Epidermal melanocyte (primary cell): Measurements from ENCODE around the gene HOXA1.

Experiments used
- DNase-seq: peaks from one replicate; pipeline ENCODE4 v3.0.0; 2011; ENCODE audit warnings: low spot score; ENCODE audit not compliant: insufficient read length

HOXA1 gene

GRCh38 chr7:27092819-27093110, 3.0 kb downstream of the HOXA1 start:
- DNase-seq: no peak

- no peak for DNase-seq
Measured at GRCh38 chr7:27091941-27092818, 3.6 kb downstream of the HOXA1 start.

- no peak for DNase-seq
Measured at GRCh38 chr7:27091105-27091504, 4.7 kb downstream of the HOXA1 start.

- no peak for DNase-seq
Measured at GRCh38 chr7:27088002-27088922, 7.5 kb downstream of the HOXA1 start.

DNA sequence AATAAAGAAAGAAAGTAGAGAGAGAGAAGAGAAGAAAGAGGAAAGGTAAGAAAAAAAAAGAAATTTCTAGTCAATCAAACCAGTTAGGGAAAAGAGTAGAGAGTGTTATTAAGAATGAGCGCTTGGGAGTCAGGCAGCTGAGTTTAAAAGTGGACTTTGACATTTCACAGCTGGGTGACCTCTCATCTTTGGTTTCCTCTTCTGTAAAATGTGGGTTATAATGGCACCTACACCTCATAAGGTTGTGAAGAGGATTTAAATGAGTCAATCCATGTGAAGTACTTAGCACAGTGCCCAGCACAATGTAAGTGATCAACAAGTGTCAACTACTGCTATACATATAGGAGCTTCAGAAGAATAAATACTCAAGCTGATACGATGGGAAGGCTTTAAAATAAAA, 12.2 kb downstream of the HOXA1 start:
- no peak for DNase-seq

DNA sequence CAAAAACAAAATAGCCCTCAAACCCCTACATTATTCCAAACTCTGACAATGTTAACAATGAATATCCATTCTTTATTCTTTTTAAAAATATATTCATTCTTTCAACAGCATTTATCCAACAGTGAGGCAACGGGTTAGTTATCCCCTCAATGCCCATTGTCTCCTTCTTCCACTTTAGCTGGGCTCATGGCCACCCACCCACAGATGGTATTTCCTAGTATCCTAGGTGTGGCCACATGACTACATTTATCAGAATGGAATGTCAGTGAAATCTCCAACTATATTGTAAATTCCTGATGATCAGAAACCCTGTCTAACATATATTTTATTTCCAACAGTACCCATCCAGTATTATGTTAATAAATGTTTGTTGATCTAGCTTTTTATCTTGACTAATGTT, 13.6 kb downstream of the HOXA1 start:
- DNase-seq: no peak

DNA sequence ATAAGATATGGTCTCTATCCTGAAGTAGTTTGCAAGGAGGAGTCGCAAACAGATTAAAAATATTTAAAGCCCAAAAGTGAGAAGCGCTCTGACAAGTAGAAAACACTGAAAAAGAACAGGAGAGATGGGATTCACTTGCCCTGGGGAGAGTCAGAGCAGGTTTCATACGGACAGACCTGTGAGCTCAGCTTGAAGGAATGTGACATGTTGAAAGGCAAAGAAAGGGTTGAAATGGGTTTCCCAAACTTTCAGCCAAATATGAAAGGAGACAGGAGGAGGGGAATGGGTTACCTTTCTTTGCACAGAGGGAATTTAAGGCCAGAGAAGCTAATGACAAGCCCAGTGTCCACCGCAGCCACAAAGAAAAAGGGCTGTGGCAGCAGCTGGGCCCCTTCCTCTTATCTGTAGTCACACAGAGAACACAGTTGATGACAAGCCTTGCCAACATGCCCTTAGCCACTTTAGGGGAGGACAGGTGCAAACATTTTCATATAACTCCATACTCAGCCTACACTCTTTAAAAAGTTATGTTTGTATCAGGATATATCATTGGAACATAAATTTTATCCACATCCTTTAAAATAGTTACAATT, 14.9 kb downstream of the HOXA1 start:
- no peak for DNase-seq

- DNase-seq: no peak
Measured at GRCh38 chr7:27079234-27079975, 16.4 kb downstream of the HOXA1 start.

- no peak for DNase-seq
Measured at GRCh38 chr7:27078616-27079233, 17.1 kb downstream of the HOXA1 start.

GRCh38 chr7:27073076-27073475, 22.7 kb downstream of the HOXA1 start:
- DNase-seq: no peak

DNA sequence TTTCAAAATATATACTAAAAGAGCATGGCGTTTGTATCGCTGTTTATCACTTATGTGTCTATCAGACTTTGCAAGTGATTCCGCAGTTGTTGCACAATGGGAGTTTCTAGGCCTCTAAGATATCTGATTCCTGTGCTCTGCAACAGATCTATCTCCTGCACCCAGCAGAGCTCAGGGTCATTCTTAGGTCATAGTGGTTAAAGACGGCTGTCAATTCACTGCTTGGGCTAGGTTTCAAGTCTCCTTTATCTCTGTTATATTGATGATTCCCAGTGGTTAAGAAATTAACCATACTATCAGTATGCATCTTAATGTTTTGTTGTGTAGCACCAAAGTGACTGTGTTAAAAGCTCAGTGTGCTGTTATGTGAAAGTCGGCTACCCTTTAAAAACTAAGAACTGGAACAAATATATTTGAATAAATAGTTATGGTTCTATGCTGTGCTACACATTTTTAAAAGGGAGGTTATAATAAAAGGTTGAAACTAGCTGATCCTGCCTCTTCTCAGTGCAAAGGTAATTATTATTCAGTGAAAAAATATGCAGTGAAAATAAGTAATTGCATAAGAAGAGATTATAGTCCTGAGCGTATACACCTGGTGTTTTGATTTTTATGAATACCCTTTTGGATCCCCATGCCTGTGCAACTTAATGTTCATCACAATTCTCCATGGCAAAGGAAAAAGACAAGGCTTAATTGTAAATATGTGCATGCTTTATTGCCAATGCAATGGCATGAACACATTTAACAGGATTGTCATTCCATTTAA, 24.0 kb downstream of the HOXA1 start:
- no peak for DNase-seq

DNA sequence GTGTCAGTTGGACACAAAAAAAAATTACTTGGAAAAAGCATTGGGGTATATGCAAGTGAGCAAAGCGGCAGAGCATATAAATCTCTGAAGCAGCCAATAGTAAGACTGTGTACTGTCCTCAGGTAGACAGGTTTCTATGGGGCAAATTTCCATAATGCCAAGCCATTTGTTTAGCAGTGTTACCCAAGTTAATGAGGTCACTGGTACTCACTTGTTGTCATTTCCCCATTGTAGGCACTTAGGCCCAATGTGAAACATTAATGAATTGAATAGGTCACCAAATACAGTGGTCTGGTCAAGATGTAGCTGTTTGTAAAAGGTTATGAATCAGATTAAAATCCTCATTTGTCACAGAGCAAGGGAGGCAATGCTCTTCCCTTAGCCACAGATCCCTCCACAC, 27.5 kb downstream of the HOXA1 start:
- DNase-seq: no peak

- DNase-seq: no peak
Measured at GRCh38 chr7:27066148-27066547, 29.7 kb downstream of the HOXA1 start.

DNA sequence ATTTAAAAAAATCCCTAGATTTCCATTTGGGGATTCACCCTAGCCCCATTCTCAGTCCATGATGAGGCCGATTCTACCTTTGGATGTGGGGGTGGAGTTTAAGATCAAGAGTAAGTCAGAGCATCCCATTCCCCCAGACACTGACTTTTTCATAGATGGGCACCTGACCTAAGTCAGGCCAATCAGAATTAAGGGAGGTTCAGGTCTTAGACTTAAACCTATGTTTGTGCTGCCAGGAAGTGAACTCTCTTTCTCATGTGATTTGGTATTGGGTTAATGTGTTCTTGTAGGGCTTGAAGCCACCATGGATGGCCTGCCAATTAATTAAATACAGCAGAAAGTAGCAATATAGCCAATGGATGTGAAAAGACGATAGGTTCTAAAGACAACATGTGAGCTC, 30.1 kb downstream of the HOXA1 start:
- DNase-seq: no peak

GRCh38 chr7:27064661-27065060, 31.1 kb downstream of the HOXA1 start:
- no peak for DNase-seq

GRCh38 chr7:27064159-27064558, 31.6 kb downstream of the HOXA1 start:
- DNase-seq: peak; percentile 30

DNA sequence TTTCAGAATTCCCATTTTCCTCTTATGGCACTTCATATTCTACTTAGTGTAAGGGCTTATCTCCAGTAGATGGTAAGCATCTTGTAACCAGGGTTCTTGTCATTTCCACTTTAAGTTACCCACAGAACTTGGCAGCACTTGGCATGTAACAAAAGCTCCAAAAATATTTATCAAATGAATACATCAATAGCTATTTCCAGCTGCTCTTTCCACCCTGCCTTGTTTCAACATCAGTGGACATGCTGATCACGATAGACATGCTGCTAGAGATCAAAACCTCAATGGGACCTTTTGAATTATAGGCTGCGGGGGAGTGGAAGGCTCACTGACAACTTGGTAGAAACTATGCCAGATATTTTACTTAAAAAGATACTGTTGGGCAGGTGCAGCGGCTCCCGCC, 32.9 kb downstream of the HOXA1 start:
- no peak for DNase-seq

DNA sequence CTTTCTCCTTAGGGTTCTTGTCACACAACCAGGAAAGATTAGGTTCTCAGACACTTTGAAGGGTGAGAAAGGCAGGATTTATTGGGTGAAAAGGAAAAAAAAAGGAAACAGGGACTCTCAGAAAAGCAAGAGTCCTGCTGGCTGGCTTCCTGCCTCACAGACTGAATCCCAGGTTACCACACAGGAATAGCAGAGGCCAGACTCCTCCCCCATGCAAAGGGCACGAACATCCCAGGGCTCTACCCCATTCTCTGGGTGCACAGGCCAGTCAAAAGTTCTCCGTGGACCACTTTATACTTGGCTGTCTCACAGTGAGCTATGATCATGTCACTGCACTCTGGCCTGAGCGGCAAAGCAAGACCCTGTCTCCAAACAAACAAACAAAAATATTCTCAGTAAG, 42.6 kb downstream of the HOXA1 start:
- DNase-seq: no peak

DNA sequence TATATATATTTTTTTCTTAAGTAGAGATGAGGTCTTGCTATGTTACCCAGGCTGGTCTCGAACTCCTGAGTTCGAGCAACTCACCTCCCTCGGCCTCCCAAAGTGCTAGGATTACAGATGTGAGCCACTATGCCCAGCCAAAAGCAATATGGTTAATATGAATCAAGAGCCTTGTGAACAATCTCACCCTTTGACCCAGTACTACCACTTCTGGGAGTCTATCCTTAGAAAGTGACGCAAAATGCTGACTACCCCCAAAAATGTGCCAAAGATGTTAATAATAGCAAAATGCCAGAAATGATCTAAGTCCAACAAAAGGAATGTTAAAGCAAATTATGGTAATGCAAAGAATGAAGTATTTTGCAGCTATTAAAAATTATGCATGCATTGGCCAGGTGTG, 44.3 kb downstream of the HOXA1 start:
- DNase-seq: no peak

DNA sequence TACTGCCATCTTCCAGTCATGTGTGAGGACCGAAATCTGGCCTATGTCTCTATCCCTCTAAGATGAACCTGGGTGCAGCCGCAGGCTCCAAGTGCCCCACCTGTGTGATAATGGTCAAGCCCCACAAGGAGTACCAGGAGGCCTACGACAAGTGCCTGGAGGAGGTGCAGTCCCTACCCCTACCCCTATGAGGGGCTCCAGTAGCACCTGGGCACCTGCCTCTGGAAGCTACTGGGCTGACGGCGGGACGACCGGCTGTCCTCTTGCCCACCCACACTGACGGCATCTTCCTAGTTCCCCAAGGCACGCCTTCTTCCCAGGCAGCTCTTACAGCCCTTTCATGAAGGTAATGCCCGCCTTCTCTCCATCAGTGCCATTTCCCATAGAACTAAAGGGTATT, 47.4 kb downstream of the HOXA1 start:
- no peak for DNase-seq
